ENCODE data around the gene CCDC93.

GRCh38 chr2:118050386-118050785 lies 36.5 kb upstream of the CCDC93 start:
- no peak for TF ChIP-seq POLR2AphosphoS5 (IDR thresholded peaks at IDR 0.05; ENCODE audit: low read depth, low read length)
- TF ChIP-seq POLR2A (IDR thresholded peaks at IDR 0.05; ENCODE audit: low read depth, low read length): no peak
